Retinal pigment epithelial cell (primary cell): ENCODE data around the gene SNRPA1.

Experiments used
- DNase-seq: peaks from one replicate; pipeline ENCODE4 v3.0.0-alpha.2; 2010; ENCODE audit warnings: low read depth
- H3K4me3 ChIP-seq: 2 replicates; pipeline ENCODE4 v1.5.1; 2011; ENCODE audit warnings: mild to moderate bottlenecking, low read length, control low read depth, moderate library complexity
- TF ChIP-seq, protein P1 (sequence below): conservative IDR thresholded peaks from 2 replicates; pipeline ENCODE4 v1.5.1; 2011; ENCODE audit warnings: low read depth, low read length, control low read depth, inconsistent platforms

SNRPA1 gene

DNA sequence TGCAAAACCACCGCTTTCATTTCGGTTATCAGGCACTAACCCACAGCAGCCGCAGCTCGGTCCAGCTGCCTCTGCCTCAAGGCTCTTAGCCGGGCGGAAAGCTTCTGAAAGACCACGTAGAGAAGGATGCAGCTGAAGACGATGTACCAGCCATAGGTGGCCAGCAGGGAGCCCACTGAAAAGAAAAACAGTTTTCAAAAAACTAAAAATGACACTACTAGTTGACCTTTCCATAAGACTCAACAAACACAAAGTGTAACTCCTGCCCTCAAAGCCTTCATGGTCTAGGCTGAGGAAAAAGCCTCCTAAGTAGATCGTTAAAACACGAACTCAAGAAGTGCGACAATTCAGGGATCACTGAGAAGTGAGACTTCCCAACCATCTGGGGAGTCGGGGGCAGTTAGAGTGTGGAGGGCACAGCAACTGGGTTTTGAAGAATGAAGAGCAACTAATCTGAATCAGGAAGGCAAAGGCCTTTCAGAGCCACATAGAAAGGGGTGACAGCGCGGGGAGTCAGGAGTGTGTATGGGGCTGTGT lies 18.5 kb downstream of the SNRPA1 start:
- H3K4me3 ChIP-seq = peak overlapping the region; percentile 95
- TF ChIP-seq, protein P1, sequence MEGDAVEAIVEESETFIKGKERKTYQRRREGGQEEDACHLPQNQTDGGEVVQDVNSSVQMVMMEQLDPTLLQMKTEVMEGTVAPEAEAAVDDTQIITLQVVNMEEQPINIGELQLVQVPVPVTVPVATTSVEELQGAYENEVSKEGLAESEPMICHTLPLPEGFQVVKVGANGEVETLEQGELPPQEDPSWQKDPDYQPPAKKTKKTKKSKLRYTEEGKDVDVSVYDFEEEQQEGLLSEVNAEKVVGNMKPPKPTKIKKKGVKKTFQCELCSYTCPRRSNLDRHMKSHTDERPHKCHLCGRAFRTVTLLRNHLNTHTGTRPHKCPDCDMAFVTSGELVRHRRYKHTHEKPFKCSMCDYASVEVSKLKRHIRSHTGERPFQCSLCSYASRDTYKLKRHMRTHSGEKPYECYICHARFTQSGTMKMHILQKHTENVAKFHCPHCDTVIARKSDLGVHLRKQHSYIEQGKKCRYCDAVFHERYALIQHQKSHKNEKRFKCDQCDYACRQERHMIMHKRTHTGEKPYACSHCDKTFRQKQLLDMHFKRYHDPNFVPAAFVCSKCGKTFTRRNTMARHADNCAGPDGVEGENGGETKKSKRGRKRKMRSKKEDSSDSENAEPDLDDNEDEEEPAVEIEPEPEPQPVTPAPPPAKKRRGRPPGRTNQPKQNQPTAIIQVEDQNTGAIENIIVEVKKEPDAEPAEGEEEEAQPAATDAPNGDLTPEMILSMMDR = peak; percentile 57
- no peak for DNase-seq

DNA sequence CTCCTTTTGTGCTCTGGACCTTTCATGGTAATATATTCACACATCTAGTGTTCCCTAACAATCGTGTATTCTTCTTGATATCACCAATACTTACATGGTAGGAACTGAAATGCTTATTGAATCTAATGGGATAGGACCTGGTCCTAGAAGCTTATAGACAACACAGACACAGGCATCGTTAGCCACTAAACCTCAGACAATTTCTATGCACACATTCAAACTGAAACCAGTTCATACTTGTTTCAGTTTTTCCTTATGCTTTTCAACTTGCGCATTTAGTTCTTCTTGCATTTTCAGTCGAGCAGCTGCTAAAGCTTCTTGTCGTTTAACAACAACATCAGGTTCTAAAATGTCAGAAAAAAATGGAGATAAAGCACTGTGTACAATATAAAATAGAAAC lies 20.0 kb downstream of the SNRPA1 start:
- TF ChIP-seq, protein P1 = no peak
- no peak for DNase-seq
- no peak overlapping the region for H3K4me3 ChIP-seq

GRCh38 chr15:101273534-101273933 lies 21.5 kb downstream of the SNRPA1 start:
- DNase-seq = no peak
- no peak overlapping the region for H3K4me3 ChIP-seq
- TF ChIP-seq, protein P1 = no peak

DNA sequence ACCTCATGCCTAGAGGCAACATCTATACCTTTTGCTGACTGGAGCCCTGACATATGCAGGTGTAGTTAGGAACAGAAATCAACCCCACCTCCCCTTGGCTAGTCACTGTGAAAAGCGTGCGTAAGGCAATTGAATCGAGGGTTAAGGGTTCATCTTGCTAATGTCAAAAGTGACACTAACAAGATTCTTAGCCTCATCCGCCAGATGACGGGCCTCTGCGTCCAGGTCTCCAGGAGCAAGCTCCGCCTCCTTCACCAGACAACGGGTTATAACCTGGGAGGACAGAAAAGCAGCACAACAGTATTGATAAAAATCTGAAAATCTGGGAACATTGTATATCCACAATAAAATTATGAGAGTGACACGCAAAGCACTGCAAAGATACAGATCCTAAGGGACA lies 22.5 kb downstream of the SNRPA1 start:
- no peak overlapping the region for H3K4me3 ChIP-seq
- no peak for DNase-seq
- TF ChIP-seq, protein P1 = no peak

DNA sequence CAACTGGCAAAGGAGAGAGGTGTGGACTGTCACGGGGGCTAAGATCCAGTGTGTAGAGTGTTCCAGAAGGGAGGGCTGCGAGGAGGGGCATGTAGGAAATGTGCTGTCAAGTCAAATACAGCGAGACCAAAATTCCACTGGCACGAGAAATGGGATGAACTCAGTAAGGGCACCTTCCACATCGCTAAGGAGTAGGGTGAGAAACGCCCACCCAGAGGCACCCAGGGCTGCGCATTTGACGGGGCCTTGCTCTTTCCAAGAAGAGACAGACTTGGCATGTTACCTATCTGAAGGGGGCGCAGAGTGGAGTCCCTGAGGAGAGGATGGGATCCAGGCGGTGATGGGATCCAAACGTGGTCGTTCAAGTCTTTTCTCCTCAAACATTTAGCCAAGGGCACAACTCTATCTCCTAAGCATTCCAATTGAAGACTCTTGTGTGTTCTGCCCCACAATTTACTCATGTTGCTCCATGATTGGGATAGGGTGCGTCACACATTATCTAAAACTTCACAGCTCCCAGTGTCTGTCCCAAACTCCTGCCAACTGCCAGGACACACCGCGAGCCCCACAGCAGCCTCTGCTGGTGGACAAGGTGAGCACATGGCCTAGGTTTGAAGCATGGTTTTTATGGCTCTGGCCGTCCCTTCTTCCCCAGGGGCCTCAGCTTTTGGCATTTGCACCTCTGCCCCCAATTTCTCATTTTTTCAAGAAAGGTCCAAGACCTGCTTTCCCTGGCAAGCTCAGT lies 25.4 kb downstream of the SNRPA1 start:
- DNase-seq = no peak
- H3K4me3 ChIP-seq = no peak overlapping the region
- TF ChIP-seq, protein P1 = peak; percentile 55

DNA sequence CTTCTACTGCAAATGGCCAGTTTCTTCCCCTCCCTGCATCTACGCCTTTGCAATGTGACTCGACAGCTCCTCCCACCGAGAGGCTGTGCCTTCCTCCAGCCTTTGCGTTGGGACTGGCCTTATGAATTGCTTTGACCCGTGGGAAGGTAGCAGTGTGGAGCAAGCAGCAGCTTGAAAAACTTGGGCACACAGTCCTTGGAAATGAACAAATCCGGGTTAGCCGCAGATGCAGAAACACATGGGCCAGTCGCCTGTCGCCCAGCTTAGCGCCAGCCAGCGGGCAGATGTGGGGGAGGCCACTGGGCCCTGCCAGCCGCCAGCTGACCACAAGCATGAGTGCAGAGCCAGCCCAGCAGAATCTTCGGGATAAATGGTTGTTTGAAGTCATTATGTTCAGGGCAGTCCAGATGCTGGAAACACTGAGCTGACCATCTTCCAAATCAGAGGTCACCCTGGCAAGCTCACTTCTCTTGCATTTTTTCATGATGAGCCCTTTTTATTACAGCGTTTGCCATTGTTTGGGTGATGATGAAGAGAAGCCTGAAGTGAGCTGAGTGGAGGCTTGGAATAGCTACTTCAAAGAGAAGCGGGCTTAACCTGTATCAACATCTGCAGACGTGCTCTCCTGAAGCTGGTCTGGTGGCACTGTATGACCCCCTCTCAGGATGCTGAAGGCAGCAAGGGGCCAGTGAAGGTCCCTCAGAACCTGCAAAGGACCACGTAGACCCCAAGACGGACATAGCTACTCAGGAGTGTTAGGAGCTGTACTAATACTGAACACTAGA lies 27.5 kb downstream of the SNRPA1 start:
- no peak for DNase-seq
- TF ChIP-seq, protein P1 = no peak
- no peak overlapping the region for H3K4me3 ChIP-seq
